ENCODE results near the gene WDFY3. TPM values are rescaled to one million over a fixed set of nuclear protein-coding genes. Genes with fewer than 3 reads are reported as not detected.

The WDFY3 gene
- total and polyA plus RNA-seq, 3 donors from 2014 or later: 31.7 to 168 (median 126) TPM

DNA sequence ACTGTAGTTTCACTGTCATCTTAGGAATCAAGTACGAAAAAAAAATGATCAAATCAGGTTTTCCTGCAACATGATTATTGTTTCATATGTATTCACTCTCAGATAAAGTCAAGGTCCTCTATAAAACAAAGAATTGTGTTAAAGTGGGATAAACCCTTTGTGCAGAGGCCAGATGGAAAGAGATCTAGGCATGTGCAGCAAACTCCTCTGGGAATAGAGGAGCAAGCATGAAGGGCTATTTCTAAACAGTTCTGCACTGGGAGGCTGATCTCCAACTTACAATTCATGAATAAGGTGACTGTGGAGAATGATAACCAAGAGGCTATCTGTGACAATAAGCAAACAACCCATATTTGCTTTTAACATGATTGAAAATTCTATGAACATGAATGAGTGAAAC lies 2.4 kb upstream of the WDFY3 start:
- H3K27me3 ChIP-seq: no peaks in the 10 kb centered on the region
- H3K27ac ChIP-seq: no peak overlapping the region
- no peak overlapping the region for H3K4me3 ChIP-seq
- no peak for DNase-seq
- no peaks in the 10 kb centered on the region for H3K9me3 ChIP-seq
- no peak for TF ChIP-seq POLR2A (IDR thresholded peaks at IDR 0.05)
- TF ChIP-seq, protein P1, sequence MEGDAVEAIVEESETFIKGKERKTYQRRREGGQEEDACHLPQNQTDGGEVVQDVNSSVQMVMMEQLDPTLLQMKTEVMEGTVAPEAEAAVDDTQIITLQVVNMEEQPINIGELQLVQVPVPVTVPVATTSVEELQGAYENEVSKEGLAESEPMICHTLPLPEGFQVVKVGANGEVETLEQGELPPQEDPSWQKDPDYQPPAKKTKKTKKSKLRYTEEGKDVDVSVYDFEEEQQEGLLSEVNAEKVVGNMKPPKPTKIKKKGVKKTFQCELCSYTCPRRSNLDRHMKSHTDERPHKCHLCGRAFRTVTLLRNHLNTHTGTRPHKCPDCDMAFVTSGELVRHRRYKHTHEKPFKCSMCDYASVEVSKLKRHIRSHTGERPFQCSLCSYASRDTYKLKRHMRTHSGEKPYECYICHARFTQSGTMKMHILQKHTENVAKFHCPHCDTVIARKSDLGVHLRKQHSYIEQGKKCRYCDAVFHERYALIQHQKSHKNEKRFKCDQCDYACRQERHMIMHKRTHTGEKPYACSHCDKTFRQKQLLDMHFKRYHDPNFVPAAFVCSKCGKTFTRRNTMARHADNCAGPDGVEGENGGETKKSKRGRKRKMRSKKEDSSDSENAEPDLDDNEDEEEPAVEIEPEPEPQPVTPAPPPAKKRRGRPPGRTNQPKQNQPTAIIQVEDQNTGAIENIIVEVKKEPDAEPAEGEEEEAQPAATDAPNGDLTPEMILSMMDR (IDR thresholded peaks at IDR 0.05): no peak
- no peaks in the 10 kb centered on the region for H3K36me3 ChIP-seq (ENCODE audit: low read depth, missing control alignments)
- intact Hi-C loops (cut with DNase I; ENCODE audit: low total_unique reads): no loop called here
- 57 to 68% methylated on average over 1 of the region's 1 CpG for WGBS, 2 donors
- peaks cover 18% of the 10 kb centered on the region for H3K4me1 ChIP-seq

DNA sequence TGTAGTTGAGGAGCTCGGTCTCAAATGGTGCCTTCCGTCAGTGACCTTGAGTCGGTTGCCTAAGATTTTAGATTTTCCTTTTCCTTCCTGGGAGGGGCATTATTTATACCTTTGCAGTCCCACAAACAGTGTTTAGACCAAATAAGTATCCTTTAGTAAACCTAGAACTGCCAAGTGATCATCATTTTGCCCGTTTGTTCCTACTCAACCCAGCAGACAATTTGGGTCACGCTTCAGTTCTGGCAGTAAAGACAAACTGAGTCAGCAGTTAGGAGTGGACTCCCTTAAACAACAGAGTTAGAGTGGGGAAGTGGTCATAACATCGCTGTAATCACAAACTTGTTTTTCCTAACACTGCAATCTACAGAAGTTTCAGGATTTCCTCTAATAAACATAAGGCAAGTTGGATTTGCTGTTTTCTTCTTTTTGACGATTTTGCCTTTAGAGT lies 777 bp upstream of the WDFY3 start:
- TF ChIP-seq, protein P1 (IDR thresholded peaks at IDR 0.05): no peak
- no peak for TF ChIP-seq POLR2A (IDR thresholded peaks at IDR 0.05)
- WGBS, 2 donors: 1% methylated on average over 7 of the region's 7 CpGs
- peak overlapping the region; percentile 95 to 96 for H3K27ac ChIP-seq
- peaks cover 18% of the 10 kb centered on the region for H3K4me1 ChIP-seq
- peak; percentile 48 for DNase-seq
- H3K9me3 ChIP-seq: no peaks in the 10 kb centered on the region
- no peaks in the 10 kb centered on the region for H3K27me3 ChIP-seq
- intact Hi-C loops (cut with DNase I; ENCODE audit: low total_unique reads): no loop called here
- no peaks in the 10 kb centered on the region for H3K36me3 ChIP-seq (ENCODE audit: low read depth, missing control alignments)
- H3K4me3 ChIP-seq: peak overlapping the region; percentile 89 to 90

DNA sequence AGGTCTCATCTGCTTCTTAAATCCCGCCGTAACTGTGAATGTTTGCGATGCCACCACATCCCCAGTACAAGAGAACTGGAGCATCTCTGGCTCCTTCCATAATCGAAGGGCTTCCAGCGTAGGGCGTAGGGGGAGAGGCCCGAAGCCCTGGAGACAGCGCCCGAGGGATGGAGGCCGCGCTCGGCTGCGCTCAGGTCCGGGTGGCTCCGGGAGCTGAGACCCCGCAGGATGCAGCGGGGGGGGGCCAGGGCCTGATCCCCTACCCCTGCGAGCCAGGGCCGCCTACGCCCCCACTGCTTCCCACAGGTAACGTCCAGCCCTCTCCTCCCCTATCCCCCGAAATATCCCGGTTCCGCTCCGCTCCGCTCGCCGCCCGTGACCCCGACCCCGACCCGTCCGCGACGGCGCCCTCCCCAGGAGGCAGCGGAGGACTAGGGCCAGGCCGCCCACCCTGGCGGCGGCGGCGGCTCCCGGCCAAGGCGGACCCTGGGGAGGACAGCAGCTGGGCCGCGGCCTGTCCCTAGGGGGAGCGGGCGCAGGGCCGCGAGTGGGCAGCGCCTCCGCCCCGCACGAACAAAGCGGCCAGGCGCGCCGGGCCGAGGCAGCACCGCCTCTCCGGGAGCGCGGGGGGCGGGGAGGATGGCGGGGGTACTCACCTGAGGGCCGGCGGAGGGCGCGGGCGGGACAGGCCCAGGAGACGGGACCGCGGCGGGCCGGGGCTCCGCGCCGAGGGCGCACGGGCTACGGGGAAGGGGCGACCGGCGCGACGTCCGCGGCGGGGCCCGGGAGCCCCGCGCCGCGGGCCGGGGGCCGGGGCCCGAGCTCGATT lies 723 bp downstream of the WDFY3 start:
- H3K27me3 ChIP-seq: no peaks in the 10 kb centered on the region
- H3K36me3 ChIP-seq (ENCODE audit: low read depth, missing control alignments): no peaks in the 10 kb centered on the region
- peaks cover 18% of the 10 kb centered on the region for H3K4me1 ChIP-seq
- peak overlapping the region; percentile 89 to 90 for H3K4me3 ChIP-seq
- WGBS, 2 donors: 1 to 5% methylated on average over 6 to 72 of the region's 98 CpGs
- peak overlapping the region; percentile 95 to 96 for H3K27ac ChIP-seq
- intact Hi-C loops (cut with DNase I; ENCODE audit: low total_unique reads): no loop called here
- peak; percentile 50 for DNase-seq
- H3K9me3 ChIP-seq: no peaks in the 10 kb centered on the region
- TF ChIP-seq POLR2A (IDR thresholded peaks at IDR 0.05): no peak
- TF ChIP-seq, protein P1 (IDR thresholded peaks at IDR 0.05): peak in 1 of 3 experiments; percentile 13

DNA sequence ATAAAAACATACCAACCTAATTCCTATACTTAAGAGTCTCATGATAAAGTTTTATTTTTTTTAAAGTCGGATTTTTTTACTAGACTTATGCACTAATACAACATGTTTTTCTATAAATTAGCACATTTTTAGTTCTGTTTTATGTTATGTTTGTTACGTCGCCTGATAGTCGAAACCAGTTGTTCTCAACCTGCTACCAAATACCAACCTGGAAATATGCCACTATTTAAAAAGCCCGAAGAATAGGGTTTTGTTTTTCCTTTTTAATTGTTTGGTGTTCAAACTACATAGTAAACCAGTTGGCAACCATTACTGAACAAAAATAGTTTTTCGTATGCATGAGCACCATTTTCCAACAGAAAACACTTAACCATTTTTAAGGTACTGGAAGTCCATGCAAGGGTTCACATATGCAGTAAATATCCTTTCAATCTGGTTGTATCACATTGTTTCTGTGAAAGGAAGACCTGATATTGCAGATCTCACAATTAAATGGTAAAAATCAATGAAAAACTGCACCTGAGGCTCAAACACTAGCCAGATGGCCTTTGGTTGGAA lies 1.4 kb downstream of the WDFY3 start:
- no peak for TF ChIP-seq POLR2A (IDR thresholded peaks at IDR 0.05)
- TF ChIP-seq, protein P1 (IDR thresholded peaks at IDR 0.05): no peak
- 33 to 35% methylated on average over 6 of the region's 6 CpGs for WGBS, 2 donors
- H3K4me3 ChIP-seq: peak overlapping the region; percentile 89 to 90
- no peak for DNase-seq
- intact Hi-C loops (cut with DNase I; ENCODE audit: low total_unique reads): no loop called here
- no peaks in the 10 kb centered on the region for H3K27me3 ChIP-seq
- H3K9me3 ChIP-seq: no peaks in the 10 kb centered on the region
- peak overlapping the region; percentile 85 to 95 for H3K27ac ChIP-seq
- peaks cover 18% of the 10 kb centered on the region for H3K4me1 ChIP-seq
- no peaks in the 10 kb centered on the region for H3K36me3 ChIP-seq (ENCODE audit: low read depth, missing control alignments)

Data from testis (tissue), 3 donors.